Vagina (tissue), 2 donors: ENCODE results near the gene SH2D3C.

ENCODE experiments used
- CTCF ChIP-seq, 3 experiments: fragments of 450-650 bp in 2 of 3; fragments of 200-600 bp in 1 of 3; sonication (generic) in 1 of 3; IDR thresholded peaks; one replicate each; pipeline ENCODE4 v1.5.1; 2017 to 2019; ENCODE audit warnings: antibody characterized with exemption in 3 of 3, mild to moderate bottlenecking in 2 of 3, moderate library complexity in 2 of 3
- POLR2A ChIP-seq, 2 donors: fragments of 450-650 bp; IDR thresholded peaks; one replicate each; pipeline ENCODE4 v1.6.1; 2017; ENCODE audit warnings: antibody characterized with exemption in 2 of 2, mild to moderate bottlenecking in 2 of 2, moderate library complexity in 2 of 2
- POLR2AphosphoS5 ChIP-seq, 2 donors: sonication (generic); formaldehyde crosslinking; IDR thresholded peaks; one replicate each; pipeline ENCODE4 v1.9.0; 2017; ENCODE audit warnings: antibody characterized with exemption in 2 of 2, mild to moderate bottlenecking in 2 of 2, low read depth in 1 of 2; ENCODE audit not compliant: insufficient read depth in 1 of 2

- TF ChIP-seq CTCF (IDR thresholded peaks at IDR 0.05) = no peak
- TF ChIP-seq POLR2A (IDR thresholded peaks at IDR 0.05) = no peak
- TF ChIP-seq POLR2AphosphoS5 (IDR thresholded peaks at IDR 0.05; ENCODE audit: insufficient read depth in 1 of 2, low read depth in 1 of 2) = no peak
Measured at GRCh38 chr9:127733614-127734013, 44.9 kb downstream of the SH2D3C start.
